Kidney epithelial cell (primary cell): ENCODE data around the gene COL9A3. TPM values are rescaled to one million over a fixed set of nuclear protein-coding genes. Genes with fewer than 3 reads are reported as not detected.
A peak's percentile ranks its signal among the peaks of the same experiment; 100 is the strongest.

Source experiments
- DNase-seq: peaks from one replicate; pipeline ENCODE4 v3.0.0-alpha.2; 2010; ENCODE audit warnings: low read depth
- H3K27me3 ChIP-seq: 2 replicates; pipeline ENCODE4 v1.6.0; 2011; ENCODE audit warnings: low read length; ENCODE audit not compliant: control insufficient read depth, insufficient read depth
- H3K36me3 ChIP-seq: 2 replicates; pipeline ENCODE4 v1.5.1; 2011; ENCODE audit warnings: low read length; ENCODE audit not compliant: control insufficient read depth, insufficient read depth
- H3K4me3 ChIP-seq: 2 replicates; pipeline ENCODE4 v1.5.1; 2011; ENCODE audit warnings: low read depth, mild to moderate bottlenecking, control low read depth, low read length
- total RNA-seq: library from RNA; depleted of rRNA; stranded (reverse); fragments of >200 nt; gene quantifications from 2 replicates; pipeline ENCODE4 v1.2.3, GENCODE V29; 2015
- TF ChIP-seq, protein P1 (sequence below): IDR thresholded peaks from 2 replicates; pipeline ENCODE4 v1.5.1; 2011; ENCODE audit warnings: mild to moderate bottlenecking, moderate library complexity, low read length, control low read depth, inconsistent platforms; ENCODE audit not compliant: insufficient read depth, poor library complexity, severe bottlenecking

Gene COL9A3
- total RNA-seq, 1 donor from 2014 or later, result 10.4 TPM

DNA sequence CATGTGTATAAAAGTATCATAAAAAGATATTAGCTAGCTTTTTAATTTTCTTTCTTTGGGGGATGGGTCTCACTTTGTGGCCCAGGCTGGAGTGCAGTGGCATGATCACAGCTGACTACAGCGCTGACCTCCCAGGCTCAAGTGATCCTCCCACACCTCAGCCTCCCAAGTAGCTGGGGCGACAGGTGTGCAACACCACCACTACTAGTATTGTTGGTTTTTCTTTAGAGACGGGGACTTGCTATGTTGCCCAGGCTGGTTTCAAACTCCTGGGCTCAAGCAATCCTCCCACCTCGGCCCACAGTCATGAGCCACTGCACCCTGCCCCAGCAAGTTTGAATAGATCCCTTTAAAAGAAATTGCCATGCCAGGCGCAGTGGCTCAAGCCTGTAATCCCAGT lies 38.3 kb downstream of the COL9A3 start:
- Histone ChIP-seq H3K27me3 (no peaks in the 10 kb centered on the region), H3K4me3 (no peak overlapping the region), H3K36me3 (no peaks in the 10 kb centered on the region)
- no peak for DNase-seq
- TF ChIP-seq, protein P1, sequence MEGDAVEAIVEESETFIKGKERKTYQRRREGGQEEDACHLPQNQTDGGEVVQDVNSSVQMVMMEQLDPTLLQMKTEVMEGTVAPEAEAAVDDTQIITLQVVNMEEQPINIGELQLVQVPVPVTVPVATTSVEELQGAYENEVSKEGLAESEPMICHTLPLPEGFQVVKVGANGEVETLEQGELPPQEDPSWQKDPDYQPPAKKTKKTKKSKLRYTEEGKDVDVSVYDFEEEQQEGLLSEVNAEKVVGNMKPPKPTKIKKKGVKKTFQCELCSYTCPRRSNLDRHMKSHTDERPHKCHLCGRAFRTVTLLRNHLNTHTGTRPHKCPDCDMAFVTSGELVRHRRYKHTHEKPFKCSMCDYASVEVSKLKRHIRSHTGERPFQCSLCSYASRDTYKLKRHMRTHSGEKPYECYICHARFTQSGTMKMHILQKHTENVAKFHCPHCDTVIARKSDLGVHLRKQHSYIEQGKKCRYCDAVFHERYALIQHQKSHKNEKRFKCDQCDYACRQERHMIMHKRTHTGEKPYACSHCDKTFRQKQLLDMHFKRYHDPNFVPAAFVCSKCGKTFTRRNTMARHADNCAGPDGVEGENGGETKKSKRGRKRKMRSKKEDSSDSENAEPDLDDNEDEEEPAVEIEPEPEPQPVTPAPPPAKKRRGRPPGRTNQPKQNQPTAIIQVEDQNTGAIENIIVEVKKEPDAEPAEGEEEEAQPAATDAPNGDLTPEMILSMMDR, result no peak

DNA sequence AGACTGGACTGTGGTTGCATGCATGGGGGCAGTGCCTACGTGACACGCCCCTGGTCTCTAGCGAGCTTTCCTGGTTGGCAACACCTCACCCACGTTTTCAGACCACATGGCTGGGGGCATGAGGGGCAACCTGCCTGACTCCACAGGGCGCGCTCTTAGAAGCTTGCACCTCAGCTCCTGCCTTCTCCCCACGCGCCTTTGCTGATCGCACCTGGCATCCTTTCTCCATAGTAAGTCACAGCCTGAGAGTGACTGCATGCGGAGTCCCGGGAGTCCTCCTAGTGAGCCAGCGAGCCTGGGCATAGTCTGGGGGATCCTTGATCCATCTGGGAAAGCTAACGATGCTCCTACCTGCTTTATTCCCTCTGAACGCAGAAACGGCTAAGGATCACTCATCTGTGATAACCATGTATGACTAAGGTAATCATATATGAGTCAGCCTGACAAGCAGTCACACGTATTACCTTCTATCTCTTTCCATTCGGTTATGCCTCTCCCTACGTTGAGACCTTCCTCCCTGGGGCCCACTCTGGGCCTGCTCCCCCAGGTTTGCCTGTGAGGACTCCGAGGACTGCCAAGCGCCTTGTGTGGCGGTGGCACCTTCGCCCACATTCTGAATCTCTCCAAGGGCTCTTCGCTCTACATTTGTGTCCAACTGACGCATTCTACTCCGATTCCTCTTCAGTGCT lies 40.2 kb downstream of the COL9A3 start:
- no peak overlapping the region for H3K4me3 ChIP-seq
- no peaks in the 10 kb centered on the region for H3K36me3 ChIP-seq
- TF ChIP-seq, protein P1, result no peak
- H3K27me3 ChIP-seq, result no peaks in the 10 kb centered on the region
- no peak for DNase-seq

DNA sequence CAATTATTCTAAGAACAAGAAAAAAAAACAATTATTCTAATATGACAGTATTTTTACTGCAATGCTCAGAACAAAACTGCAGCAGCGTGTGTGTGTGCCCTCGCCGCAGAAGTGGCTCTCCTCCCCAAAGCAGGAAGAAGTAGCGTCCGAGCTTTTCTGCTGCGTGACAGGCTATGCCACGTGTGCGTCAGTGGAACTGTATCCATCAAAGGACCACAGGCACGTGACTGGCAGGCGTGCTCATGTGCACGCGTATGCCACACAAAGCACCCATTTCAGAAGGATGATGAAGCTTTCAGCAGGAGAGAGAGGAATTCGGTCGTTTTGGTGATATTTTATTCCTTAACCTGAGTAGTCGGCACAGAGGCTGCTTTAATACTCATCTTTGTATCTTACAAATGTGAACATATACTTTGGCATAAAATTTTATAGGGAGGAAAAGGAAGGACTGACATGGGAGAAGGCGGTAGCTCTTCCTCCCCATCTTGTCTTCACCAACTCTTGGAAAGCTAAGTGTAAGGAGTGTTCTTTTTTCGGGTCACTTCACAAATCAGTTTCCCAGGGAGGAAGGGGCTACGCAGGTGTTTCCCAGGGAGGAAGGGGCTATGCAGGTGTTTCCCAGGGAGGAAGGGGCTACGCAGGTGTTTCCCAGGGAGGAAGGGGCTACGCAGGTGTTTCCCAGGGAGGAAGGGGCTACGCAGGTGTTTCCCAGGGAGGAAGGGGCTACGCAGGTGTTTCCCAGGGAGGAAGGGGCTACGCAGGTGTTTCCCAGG lies 41.4 kb downstream of the COL9A3 start:
- TF ChIP-seq, protein P1, result no peak
- Histone ChIP-seq H3K36me3 (no peaks in the 10 kb centered on the region), H3K4me3 (no peak overlapping the region), H3K27me3 (no peaks in the 10 kb centered on the region)
- no peak for DNase-seq

DNA sequence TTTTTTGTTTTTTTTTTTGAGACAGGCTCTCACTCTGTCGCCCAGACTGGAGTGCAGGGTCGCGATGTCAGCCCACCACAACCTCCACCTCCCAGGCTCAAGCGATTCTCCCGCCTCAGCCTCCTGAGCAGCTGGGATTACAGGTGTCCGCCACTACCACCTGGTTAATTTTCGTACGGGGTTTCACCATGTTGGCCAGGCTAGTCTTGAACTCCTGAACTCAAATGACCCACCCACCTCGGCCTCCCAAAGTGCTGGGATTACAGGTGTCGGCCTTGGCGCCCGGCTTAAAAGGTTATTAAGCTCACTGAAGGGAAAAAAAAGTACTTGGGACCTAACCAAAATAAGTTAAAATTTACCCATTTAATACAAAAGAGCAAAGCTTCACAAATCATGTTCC lies 42.9 kb downstream of the COL9A3 start:
- Histone ChIP-seq H3K27me3 (no peaks in the 10 kb centered on the region), H3K36me3 (no peaks in the 10 kb centered on the region), H3K4me3 (no peak overlapping the region)
- no peak for DNase-seq
- TF ChIP-seq, protein P1, result no peak

DNA sequence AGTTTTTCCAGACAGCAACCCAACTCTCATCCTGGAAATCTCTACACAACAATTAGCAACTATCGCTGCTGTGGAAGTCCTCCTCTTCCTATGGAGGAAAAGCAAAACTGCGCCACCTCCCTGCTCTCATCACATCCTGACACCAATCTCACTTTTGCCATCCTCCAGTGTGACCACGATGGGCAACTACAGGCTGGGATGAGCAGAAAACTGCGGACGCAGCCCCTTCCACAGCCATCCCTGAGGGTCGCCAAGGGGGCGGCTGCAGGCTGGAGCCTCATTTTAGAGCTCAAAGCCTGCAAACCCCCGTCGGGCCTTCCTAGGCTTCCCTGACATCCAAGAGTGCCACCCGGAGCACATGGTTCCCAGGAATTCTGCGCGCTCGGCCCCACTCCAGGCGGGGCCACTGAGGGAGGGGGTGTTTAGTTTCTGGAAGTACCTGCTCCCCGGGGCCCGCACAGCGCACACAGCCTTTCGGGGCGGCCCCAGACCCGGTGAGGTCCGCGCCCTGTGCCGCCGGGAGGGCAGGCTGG lies 43.6 kb downstream of the COL9A3 start:
- peak overlapping the region; percentile 29 for H3K4me3 ChIP-seq
- H3K27me3 ChIP-seq, result no peaks in the 10 kb centered on the region
- H3K36me3 ChIP-seq, result no peaks in the 10 kb centered on the region
- TF ChIP-seq, protein P1, result peak; percentile 1
- DNase-seq, result no peak
